ENCODE measurements around the gene THRB.

DNA sequence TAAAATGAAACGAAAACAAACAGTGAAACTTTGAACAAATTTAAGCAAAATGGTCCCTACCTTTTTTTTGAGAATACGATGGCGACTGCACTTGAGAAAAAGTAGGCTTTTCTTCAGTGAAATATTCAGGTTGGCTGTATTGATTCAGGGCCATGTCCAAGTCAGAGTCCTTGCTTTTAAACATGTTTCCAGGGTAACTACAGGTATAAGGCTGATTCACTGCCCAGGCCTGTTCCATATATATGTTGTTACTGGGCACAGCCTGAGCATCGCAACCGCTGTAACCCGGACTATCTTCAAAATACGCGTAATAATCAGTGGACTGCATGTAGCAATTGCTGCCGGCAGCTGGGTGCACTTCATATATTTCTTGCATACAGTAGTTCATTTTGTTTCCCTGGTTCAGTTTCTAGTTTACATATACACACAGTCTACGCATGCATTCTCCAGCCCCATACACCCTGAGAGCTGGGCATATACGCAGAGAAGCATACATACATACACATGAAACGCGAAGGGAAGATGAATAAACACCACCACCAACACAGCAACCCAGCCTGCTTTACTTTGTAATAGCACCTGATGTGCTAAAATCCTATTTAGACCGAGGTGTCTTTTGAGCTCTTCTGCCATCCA lies 329.6 kb downstream of the THRB start:
- TF ChIP-seq, protein P1, sequence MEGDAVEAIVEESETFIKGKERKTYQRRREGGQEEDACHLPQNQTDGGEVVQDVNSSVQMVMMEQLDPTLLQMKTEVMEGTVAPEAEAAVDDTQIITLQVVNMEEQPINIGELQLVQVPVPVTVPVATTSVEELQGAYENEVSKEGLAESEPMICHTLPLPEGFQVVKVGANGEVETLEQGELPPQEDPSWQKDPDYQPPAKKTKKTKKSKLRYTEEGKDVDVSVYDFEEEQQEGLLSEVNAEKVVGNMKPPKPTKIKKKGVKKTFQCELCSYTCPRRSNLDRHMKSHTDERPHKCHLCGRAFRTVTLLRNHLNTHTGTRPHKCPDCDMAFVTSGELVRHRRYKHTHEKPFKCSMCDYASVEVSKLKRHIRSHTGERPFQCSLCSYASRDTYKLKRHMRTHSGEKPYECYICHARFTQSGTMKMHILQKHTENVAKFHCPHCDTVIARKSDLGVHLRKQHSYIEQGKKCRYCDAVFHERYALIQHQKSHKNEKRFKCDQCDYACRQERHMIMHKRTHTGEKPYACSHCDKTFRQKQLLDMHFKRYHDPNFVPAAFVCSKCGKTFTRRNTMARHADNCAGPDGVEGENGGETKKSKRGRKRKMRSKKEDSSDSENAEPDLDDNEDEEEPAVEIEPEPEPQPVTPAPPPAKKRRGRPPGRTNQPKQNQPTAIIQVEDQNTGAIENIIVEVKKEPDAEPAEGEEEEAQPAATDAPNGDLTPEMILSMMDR (conservative IDR thresholded peaks at IDR 0.05), result no peak
- no peak for TF ChIP-seq EZH2 (IDR thresholded peaks at IDR 0.05; ENCODE audit: low read depth)
